HG03354 (cell line): ENCODE data around the gene PKDREJ.

ENCODE experiments used
- ATAC-seq: cut with Tn5 transposase; IDR thresholded peaks from one replicate; pipeline ENCODE4 v1.9.1; 2021; ENCODE audit warnings: mild to moderate bottlenecking; ENCODE audit not compliant: unreplicated experiment, poor library complexity, severe bottlenecking

PKDREJ gene

DNA sequence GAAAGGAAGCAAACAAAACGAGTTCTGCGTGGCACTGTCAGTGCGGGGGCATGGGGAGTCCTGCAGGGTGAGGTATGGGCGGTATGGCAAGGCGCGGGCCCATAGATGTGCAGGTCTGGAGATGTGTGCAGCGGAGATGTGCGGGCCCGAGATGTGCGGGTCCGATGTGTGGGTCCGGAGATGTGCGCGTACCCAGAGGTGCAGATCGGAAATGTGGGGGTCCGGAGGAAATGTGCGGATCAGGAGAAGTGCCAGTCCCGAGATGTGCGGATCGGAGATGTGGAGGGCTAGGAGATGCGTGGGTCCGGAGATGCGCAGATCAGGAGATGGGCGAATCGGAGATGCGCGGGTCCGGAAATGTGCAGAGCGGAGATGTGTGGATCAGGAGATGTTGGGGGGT, 49.0 kb downstream of the PKDREJ start:
- no peak for ATAC-seq

DNA sequence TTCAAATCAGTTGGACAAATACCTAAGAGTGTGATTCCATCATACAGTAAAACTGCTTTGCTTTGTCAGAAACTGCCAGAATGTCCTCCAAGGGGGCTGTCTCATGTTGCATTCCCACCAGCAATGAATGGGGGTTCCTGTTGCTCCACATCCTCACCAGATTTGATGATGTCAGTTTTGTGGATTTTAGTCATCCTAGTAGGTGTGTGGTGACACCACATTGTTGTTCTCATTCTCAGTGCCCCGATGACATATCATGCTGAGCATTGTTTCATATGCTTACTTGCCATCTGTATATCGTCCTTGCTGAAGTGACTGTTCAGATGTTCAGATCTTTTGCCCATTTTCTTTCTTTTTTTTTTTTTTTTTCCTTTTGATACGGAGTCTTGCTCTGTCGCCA, 50.1 kb downstream of the PKDREJ start:
- no peak for ATAC-seq

GRCh38 chr22:46212195-46212594, 50.9 kb downstream of the PKDREJ start:
- ATAC-seq: no peak

GRCh38 chr22:46209262-46209661, 53.9 kb downstream of the PKDREJ start:
- no peak for ATAC-seq
